ENCODE results near the gene KSR1.

The KSR1 gene

DNA sequence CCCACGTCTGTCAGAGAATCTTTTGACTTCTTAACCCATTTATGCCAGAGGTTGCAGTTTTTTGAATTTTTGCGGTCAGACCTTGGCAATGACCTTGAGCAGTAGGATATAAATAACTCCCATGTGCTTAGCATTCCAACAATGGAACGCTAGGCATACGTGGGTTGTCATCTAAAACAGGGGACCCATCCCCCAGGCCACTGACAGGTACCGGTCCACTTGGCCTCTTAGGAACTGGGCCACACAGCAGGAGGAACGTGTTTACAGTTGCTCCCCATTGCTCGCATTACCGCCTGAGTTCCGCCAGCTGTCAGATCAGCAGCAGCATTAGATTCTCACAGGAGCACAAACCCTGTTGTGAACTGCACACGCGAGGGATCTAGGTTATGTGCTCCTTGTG, 97.9 kb downstream of the KSR1 start:
- no peak for DNase-seq
- TF ChIP-seq, protein P1, sequence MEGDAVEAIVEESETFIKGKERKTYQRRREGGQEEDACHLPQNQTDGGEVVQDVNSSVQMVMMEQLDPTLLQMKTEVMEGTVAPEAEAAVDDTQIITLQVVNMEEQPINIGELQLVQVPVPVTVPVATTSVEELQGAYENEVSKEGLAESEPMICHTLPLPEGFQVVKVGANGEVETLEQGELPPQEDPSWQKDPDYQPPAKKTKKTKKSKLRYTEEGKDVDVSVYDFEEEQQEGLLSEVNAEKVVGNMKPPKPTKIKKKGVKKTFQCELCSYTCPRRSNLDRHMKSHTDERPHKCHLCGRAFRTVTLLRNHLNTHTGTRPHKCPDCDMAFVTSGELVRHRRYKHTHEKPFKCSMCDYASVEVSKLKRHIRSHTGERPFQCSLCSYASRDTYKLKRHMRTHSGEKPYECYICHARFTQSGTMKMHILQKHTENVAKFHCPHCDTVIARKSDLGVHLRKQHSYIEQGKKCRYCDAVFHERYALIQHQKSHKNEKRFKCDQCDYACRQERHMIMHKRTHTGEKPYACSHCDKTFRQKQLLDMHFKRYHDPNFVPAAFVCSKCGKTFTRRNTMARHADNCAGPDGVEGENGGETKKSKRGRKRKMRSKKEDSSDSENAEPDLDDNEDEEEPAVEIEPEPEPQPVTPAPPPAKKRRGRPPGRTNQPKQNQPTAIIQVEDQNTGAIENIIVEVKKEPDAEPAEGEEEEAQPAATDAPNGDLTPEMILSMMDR (IDR thresholded peaks at IDR 0.05; ENCODE audit: low read depth, low read length, missing control alignments) = no peak
- in situ Hi-C loops (cut with HindIII; ENCODE audit: low pct_ligation_motif_present, low sequenced_read_pairs) = no loop called here
- Histone ChIP-seq H3K36me3 (replicated peaks) (peaks cover 6% of the 10 kb centered on the region), H3K27ac (no peak overlapping the region), H3K27me3 (replicated peaks) (no peaks in the 10 kb centered on the region), H3K4me3 (ENCODE audit: low read depth, low read length) (no peak overlapping the region)

DNA sequence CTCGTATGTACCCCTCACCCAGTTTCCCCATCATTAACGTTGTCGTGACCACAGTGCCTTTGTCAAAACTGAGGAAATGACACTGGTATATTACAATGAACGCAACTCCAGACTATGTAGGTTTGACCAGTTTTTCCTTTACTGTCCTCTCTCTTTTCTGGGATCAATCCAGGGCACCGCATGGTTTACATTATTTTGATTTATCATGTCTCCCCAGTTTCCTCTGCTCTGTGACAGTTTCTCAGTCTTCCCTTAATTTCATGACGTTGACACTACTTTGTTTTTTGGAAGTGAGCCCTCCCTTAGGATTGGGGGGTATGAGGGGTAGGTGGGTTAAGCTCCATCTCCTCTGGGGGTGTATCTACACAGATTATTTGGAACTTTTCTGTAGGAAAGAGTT, 98.7 kb downstream of the KSR1 start:
- Histone ChIP-seq H3K36me3 (replicated peaks) (peaks cover 6% of the 10 kb centered on the region), H3K27ac (no peak overlapping the region), H3K27me3 (replicated peaks) (no peaks in the 10 kb centered on the region), H3K4me3 (ENCODE audit: low read depth, low read length) (no peak overlapping the region)
- TF ChIP-seq, protein P1 (IDR thresholded peaks at IDR 0.05; ENCODE audit: low read depth, low read length, missing control alignments) = no peak
- DNase-seq = no peak
- in situ Hi-C loops (cut with HindIII; ENCODE audit: low pct_ligation_motif_present, low sequenced_read_pairs) = no loop called here

DNA sequence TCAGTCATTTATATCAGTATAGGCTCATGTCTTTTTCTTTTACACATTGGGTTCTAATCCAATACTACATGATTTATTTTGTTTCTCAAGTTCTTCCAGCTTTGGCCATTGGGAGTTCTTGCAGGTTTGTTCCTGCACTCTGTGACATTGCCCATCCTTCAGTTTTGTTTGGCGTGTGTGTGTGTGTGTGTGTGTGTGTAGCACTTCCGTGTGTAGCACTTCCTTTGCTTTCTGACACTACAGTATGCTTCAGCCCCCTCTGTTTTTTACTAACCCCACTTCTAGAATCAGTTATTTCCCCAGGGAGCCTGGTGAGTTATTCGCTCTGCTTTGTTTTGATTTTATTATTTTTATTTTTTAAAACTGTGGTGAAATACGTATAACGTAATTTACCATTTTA, 99.1 kb downstream of the KSR1 start:
- in situ Hi-C loops (cut with HindIII; ENCODE audit: low pct_ligation_motif_present, low sequenced_read_pairs) = no loop called here
- DNase-seq = no peak
- Histone ChIP-seq H3K36me3 (replicated peaks) (peaks cover 6% of the 10 kb centered on the region), H3K27ac (peak overlapping the region; percentile 33), H3K4me3 (ENCODE audit: low read depth, low read length) (no peak overlapping the region), H3K27me3 (replicated peaks) (no peaks in the 10 kb centered on the region)
- TF ChIP-seq, protein P1 (IDR thresholded peaks at IDR 0.05; ENCODE audit: low read depth, low read length, missing control alignments) = no peak

DNA sequence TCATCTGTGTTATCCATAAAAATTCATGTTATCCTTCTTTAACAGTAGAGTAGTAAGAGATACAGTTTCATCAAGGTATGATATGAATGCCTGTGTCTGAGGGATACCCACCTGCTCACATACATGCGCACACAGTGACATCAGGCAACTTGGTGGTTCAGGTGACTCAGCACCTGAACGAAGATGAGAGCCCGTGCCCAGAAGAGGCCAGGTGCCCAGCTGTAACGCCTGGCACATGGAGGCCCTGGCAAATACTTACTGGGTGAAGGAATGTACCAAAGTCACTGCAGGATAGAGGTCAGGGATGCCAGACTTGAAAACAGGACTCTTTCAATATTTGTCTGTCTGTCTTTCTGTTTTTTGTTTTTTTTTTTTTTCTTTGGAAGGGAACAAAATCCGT, 102.1 kb downstream of the KSR1 start:
- in situ Hi-C loops (cut with HindIII; ENCODE audit: low pct_ligation_motif_present, low sequenced_read_pairs) = no loop called here
- no peak overlapping the region for H3K4me3 ChIP-seq (ENCODE audit: low read depth, low read length)
- DNase-seq = no peak
- TF ChIP-seq, protein P1 (IDR thresholded peaks at IDR 0.05; ENCODE audit: low read depth, low read length, missing control alignments) = no peak
- no peak overlapping the region for H3K27ac ChIP-seq
- peaks cover 3% of the 10 kb centered on the region for H3K36me3 ChIP-seq (replicated peaks)
- no peaks in the 10 kb centered on the region for H3K27me3 ChIP-seq (replicated peaks)

DNA sequence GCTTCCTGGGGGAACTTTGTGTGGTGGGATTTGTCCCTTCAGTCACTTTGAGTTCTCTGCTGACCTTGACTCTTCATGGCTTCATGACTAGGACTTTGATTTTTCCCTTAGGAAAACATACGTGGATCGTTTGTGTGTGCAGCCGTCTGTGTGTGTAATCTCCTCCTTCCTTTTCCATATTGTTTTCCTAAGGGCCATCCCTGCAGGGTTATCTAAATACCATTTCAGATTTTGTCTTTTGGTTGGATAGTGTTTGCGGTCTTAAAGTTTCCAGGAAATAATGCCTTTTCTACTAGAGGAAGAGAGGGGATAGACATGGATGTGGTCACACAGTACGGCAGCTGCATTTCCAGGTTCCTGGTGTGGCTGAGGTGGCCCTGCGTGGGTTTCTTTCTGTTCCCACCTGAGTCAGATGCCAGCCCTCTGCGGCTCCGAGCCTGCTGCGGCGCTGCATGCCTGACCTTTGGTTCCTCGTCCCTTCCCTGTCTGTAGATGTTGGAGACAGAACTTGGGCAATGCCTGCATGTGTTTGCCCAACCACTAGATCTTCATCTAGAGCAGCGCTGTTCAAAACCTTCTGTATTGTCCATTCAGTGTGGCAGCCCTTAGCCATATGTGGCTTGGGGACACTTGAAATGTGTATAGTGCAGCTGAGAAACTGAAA, 102.7 kb downstream of the KSR1 start:
- H3K36me3 ChIP-seq (replicated peaks) = peaks cover 3% of the 10 kb centered on the region
- peak overlapping the region; percentile 88 for H3K27ac ChIP-seq
- in situ Hi-C loops (cut with HindIII; ENCODE audit: low pct_ligation_motif_present, low sequenced_read_pairs) = no loop called here
- no peak for DNase-seq
- H3K27me3 ChIP-seq (replicated peaks) = no peaks in the 10 kb centered on the region
- TF ChIP-seq, protein P1 (IDR thresholded peaks at IDR 0.05; ENCODE audit: low read depth, low read length, missing control alignments) = no peak
- H3K4me3 ChIP-seq (ENCODE audit: low read depth, low read length) = no peak overlapping the region
